Retinal pigment epithelial cell (primary cell): ENCODE results near the gene SLC35F3.

Source experiments
- DNase-seq: peaks from one replicate; pipeline ENCODE4 v3.0.0-alpha.2; 2010; ENCODE audit warnings: low read depth
- H3K4me3 ChIP-seq: 2 replicates; pipeline ENCODE4 v1.5.1; 2011; ENCODE audit warnings: mild to moderate bottlenecking, low read length, control low read depth, moderate library complexity
- CTCF ChIP-seq: conservative IDR thresholded peaks from 2 replicates; pipeline ENCODE4 v1.5.1; 2011; ENCODE audit warnings: low read depth, low read length, control low read depth, inconsistent platforms

SLC35F3 gene

GRCh38 chr1:234288946-234289345 lies 384.5 kb downstream of the SLC35F3 start:
- DNase-seq: no peak
- H3K4me3 ChIP-seq: no peak overlapping the region
- no peak for TF ChIP-seq CTCF

- no peak for DNase-seq
- TF ChIP-seq CTCF: no peak
- H3K4me3 ChIP-seq: no peak overlapping the region
Measured at GRCh38 chr1:234289538-234290305, 385.2 kb downstream of the SLC35F3 start.

- TF ChIP-seq CTCF: no peak
- H3K4me3 ChIP-seq: no peak overlapping the region
- no peak for DNase-seq
Measured at GRCh38 chr1:234292011-234292410, 387.5 kb downstream of the SLC35F3 start.

GRCh38 chr1:234292548-234292947 lies 388.1 kb downstream of the SLC35F3 start:
- TF ChIP-seq CTCF: no peak
- no peak for DNase-seq

GRCh38 chr1:234294109-234294817 lies 389.8 kb downstream of the SLC35F3 start:
- TF ChIP-seq CTCF: no peak
- no peak for DNase-seq
- H3K4me3 ChIP-seq: no peak overlapping the region

More at GRCh38 chr1:234292548-234292947, 388.1 kb downstream of the SLC35F3 start:
- no peak overlapping the region for H3K4me3 ChIP-seq

GRCh38 chr1:234295068-234295467 lies 390.6 kb downstream of the SLC35F3 start:
- DNase-seq: no peak
- no peak overlapping the region for H3K4me3 ChIP-seq
- no peak for TF ChIP-seq CTCF

GRCh38 chr1:234295626-234296025 lies 391.1 kb downstream of the SLC35F3 start:
- no peak overlapping the region for H3K4me3 ChIP-seq
- TF ChIP-seq CTCF: no peak

More at GRCh38 chr1:234295626-234296025, 391.1 kb downstream of the SLC35F3 start:
- no peak for DNase-seq
